OCI-LY3 (cell line): Measurements from ENCODE around the gene FAAP100.

Experiments
- H2AFZ ChIP-seq: fragments of 200-600, 300-600 bp; shearing (Covaris generic); 2 replicates; pipeline ENCODE4 v1.6.0; 2014; ENCODE audit warnings: antibody characterized with exemption, low read depth, low read length
- H3K27ac ChIP-seq: fragments of 200-600, 300-600 bp; sonication (generic); 2 replicates; pipeline ENCODE4 v1.5.1; 2014; ENCODE audit warnings: mild to moderate bottlenecking, low read length, moderate library complexity, mixed read lengths
- H3K27me3 ChIP-seq: fragments of 200-600, 300-600 bp; sonication (generic); 2 replicates; pipeline ENCODE4 v1.6.1; 2014; ENCODE audit warnings: low read depth, low read length, mixed read lengths
- H3K36me3 ChIP-seq: fragments of 200-600, 300-600 bp; sonication (generic); replicated peaks from 2 replicates; pipeline ENCODE3; 2014; ENCODE audit warnings: low read depth, low read length, mixed read lengths
- H3K4me1 ChIP-seq: fragments of 300-600, 200-600 bp; sonication (generic); 2 replicates; pipeline ENCODE4 v1.6.1; 2014; ENCODE audit warnings: low read length, mixed read lengths
- H3K4me2 ChIP-seq: fragments of 200-600, 300-600 bp; sonication (generic); 2 replicates; pipeline ENCODE4 v1.6.1; 2014; ENCODE audit warnings: low read length, mixed read lengths
- H3K4me3 ChIP-seq: fragments of 300-600, 200-600 bp; sonication (generic); 2 replicates; pipeline ENCODE4 v1.5.1; 2014; ENCODE audit warnings: antibody characterized with exemption, mild to moderate bottlenecking, low read length, moderate library complexity
- H3K79me2 ChIP-seq: fragments of 300-600, 200-600 bp; shearing (Covaris generic); 2 replicates; pipeline ENCODE4 v1.6.1; 2014; ENCODE audit warnings: mild to moderate bottlenecking, low read length, mixed read lengths
- H3K9ac ChIP-seq: fragments of 300-600, 200-600 bp; shearing (Covaris generic); 2 replicates; pipeline ENCODE4 v1.6.0; 2014; ENCODE audit warnings: mild to moderate bottlenecking, low read length, moderate library complexity
- H3K9me3 ChIP-seq: fragments of 200-600, 300-600 bp; shearing (Covaris generic); 2 replicates; pipeline ENCODE4 v1.6.1; 2014; ENCODE audit warnings: low read length, mixed read lengths; ENCODE audit not compliant: insufficient read depth
- H4K20me1 ChIP-seq: fragments of 200-600, 300-600 bp; sonication (generic); 2 replicates; pipeline ENCODE4 v1.6.1; 2016; ENCODE audit warnings: low read length, mixed read lengths; ENCODE audit not compliant: insufficient read depth
- CTCF ChIP-seq: fragments of 200-600, 300-600 bp; sonication (generic); IDR thresholded peaks from 2 replicates; pipeline ENCODE4 v1.5.1; 2014; ENCODE audit warnings: antibody characterized with exemption, low read length, low read depth
- EZH2phosphoT487 ChIP-seq: fragments of 200-600 bp; shearing (Covaris generic); IDR thresholded peaks from 2 replicates; pipeline ENCODE4 v1.6.1; 2018; ENCODE audit warnings: antibody characterized with exemption, mixed run types, low read depth

FAAP100 gene

GRCh38 chr17:81493198-81494038 is 58.7 kb downstream of the FAAP100 start:
- Histone ChIP-seq H3K9me3 (no peaks in the 10 kb centered on the region), H3K27me3 (peaks cover 4% of the 10 kb centered on the region; the same call in 1 of the 2 replicates), H3K4me2 (no peak overlapping the region), H2AFZ (no peak overlapping the region), H3K4me3 (no peak overlapping the region), H3K27ac (no peak overlapping the region), H3K79me2 (no peaks in the 10 kb centered on the region), H4K20me1 (no peaks in the 10 kb centered on the region), H3K4me1 (peaks cover 4% of the 10 kb centered on the region; the same call in 1 of the 2 replicates), H3K9ac (no peak overlapping the region), H3K36me3 (no peaks in the 10 kb centered on the region)
- TF ChIP-seq CTCF (no peak), EZH2phosphoT487 (no peak)

GRCh38 chr17:81492706-81493105 is 59.4 kb downstream of the FAAP100 start:
- no peak for TF ChIP-seq CTCF
- H3K27me3 ChIP-seq: peaks cover 4% of the 10 kb centered on the region; the same call in 1 of the 2 replicates
- no peak overlapping the region for H3K27ac ChIP-seq

GRCh38 chr17:81492202-81492601 is 60.0 kb downstream of the FAAP100 start:
- Histone ChIP-seq H3K4me3 (no peak overlapping the region), H3K9ac (no peak overlapping the region), H3K36me3 (no peaks in the 10 kb centered on the region), H2AFZ (no peak overlapping the region), H3K4me2 (no peak overlapping the region), H3K27me3 (peaks cover 4% of the 10 kb centered on the region; the same call in 1 of the 2 replicates), H4K20me1 (no peaks in the 10 kb centered on the region), H3K27ac (no peak overlapping the region), H3K4me1 (peaks cover 4% of the 10 kb centered on the region; the same call in 1 of the 2 replicates), H3K9me3 (no peaks in the 10 kb centered on the region), H3K79me2 (no peaks in the 10 kb centered on the region)
- no peak for TF ChIP-seq EZH2phosphoT487
- TF ChIP-seq CTCF: no peak

More at GRCh38 chr17:81492706-81493105, 59.4 kb downstream of the FAAP100 start:
- H3K4me2 ChIP-seq: no peak overlapping the region
- no peak overlapping the region for H3K4me3 ChIP-seq
- H3K9me3 ChIP-seq: no peaks in the 10 kb centered on the region
- no peak overlapping the region for H2AFZ ChIP-seq
- H3K4me1 ChIP-seq: peaks cover 4% of the 10 kb centered on the region; the same call in 1 of the 2 replicates
- no peaks in the 10 kb centered on the region for H3K79me2 ChIP-seq
- no peaks in the 10 kb centered on the region for H3K36me3 ChIP-seq
- no peak overlapping the region for H3K9ac ChIP-seq
- no peaks in the 10 kb centered on the region for H4K20me1 ChIP-seq

DNA sequence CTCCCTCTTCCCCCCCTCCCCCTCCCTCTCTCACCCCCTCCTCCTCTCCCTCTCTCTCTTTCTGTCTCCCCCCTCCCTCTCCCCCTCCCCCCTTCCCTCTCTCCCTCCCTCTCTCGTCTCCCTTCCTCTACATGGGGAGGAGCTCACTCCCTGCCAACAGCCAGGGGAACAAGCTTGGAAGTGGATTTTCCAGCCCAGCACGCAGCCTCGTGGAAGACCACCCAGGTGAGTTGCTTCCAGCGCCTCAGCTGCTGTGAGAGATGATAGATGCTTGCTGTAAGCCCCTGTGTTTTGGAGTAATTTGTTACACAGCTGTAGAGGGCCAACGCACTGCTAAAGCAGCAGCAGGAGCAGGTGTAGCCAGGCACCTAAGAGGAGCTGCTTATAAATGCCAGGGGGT is 60.4 kb downstream of the FAAP100 start:
- TF ChIP-seq CTCF: no peak
- no peak for TF ChIP-seq EZH2phosphoT487
- no peak overlapping the region for H3K27ac ChIP-seq
- no peaks in the 10 kb centered on the region for H3K79me2 ChIP-seq
- H3K4me1 ChIP-seq: peaks cover 4% of the 10 kb centered on the region; the same call in 1 of the 2 replicates
- H2AFZ ChIP-seq: no peak overlapping the region
- H3K4me2 ChIP-seq: no peak overlapping the region
- H4K20me1 ChIP-seq: no peaks in the 10 kb centered on the region
- peaks cover 4% of the 10 kb centered on the region; the same call in 1 of the 2 replicates for H3K27me3 ChIP-seq
- H3K4me3 ChIP-seq: no peak overlapping the region
- no peaks in the 10 kb centered on the region for H3K36me3 ChIP-seq
- H3K9ac ChIP-seq: no peak overlapping the region
- H3K9me3 ChIP-seq: no peaks in the 10 kb centered on the region
